Endothelial cell of umbilical vein (primary cell): ENCODE measurements around the gene CDK12. TPM values are rescaled to one million over a fixed set of nuclear protein-coding genes. Genes with fewer than 3 reads are reported as not detected.

Source experiments
- BruUV-seq: library from RNA; stranded (reverse); fragments of 400-500 nt; replicated peaks from 2 replicates; lab custom pipeline; 2021; lab: Mats Ljungman, UMichigan
- CTCF ChIA-PET: fragments of 300-600, 350-600 bp; sonication (Branson Sonifier 250); formaldehyde crosslinking; loops from one replicate; lab custom pipeline; 2021; ENCODE audit warnings: antibody characterized with exemption, inconsistent platforms; lab: Charles Lee
- POLR2A ChIA-PET: fragments of 300-600, 350-600 bp; sonication (Branson Sonifier 250); formaldehyde crosslinking; loops from one replicate; lab custom pipeline; 2021; ENCODE audit warnings: antibody characterized with exemption, inconsistent platforms; lab: Charles Lee
- DNase-seq: peaks from one replicate; pipeline ENCODE4 v3.0.0-alpha.2; 2011; ENCODE audit warnings: low read depth, low spot score
- FAIRE-seq: peaks from 2 replicates; lab custom pipeline; 2011; peaks lifted over from hg19 to GRCh38; lab: Jason Lieb, UNC
- H2AFZ ChIP-seq: 2 replicates; pipeline ENCODE4 v1.6.0; 2012; ENCODE audit warnings: low read depth, low read length, control low read depth, inconsistent platforms
- H3K27ac ChIP-seq: 2 replicates; pipeline ENCODE4 v1.5.1; 2011; ENCODE audit warnings: low read depth, mild to moderate bottlenecking, control low read depth, low read length, moderate library complexity; ENCODE audit not compliant: insufficient read depth
- H3K27me3 ChIP-seq, 2 experiments: 2 replicates each; pipeline versions ENCODE4 v1.6.0 to v1.6.1; 2011; ENCODE audit warnings: low read length in 2 of 2, mixed read lengths in 1 of 2; ENCODE audit not compliant: control insufficient read depth in 2 of 2, insufficient read depth in 2 of 2
- H3K36me3 ChIP-seq, 2 experiments: 2 replicates in 1 of 2; 3 replicates in 1 of 2; pipeline ENCODE4 v1.5.1; 2011; ENCODE audit warnings: low read length in 2 of 2, mild to moderate bottlenecking in 1 of 2, moderate library complexity in 1 of 2; ENCODE audit not compliant: control insufficient read depth in 2 of 2, insufficient read depth in 2 of 2; ENCODE audit errors: extremely low read depth in 1 of 2
- H3K4me1 ChIP-seq: 3 replicates; pipeline ENCODE4 v1.5.1; 2011; ENCODE audit warnings: mild to moderate bottlenecking, low read length; ENCODE audit not compliant: control insufficient read depth, insufficient read depth; ENCODE audit errors: extremely low read depth
- H3K4me2 ChIP-seq: 2 replicates; pipeline ENCODE4 v1.6.1; 2011; ENCODE audit warnings: low read length, control low read depth, mixed read lengths; ENCODE audit not compliant: insufficient read depth
- H3K4me3 ChIP-seq, 3 experiments: fragments of 200-600 bp in 1 of 3; sonication (generic), shearing (Covaris generic) in 1 of 3; replicated peaks in 1 of 3; 2 replicates each; pipeline ENCODE4 v1.5.1; 2011 to 2016; ENCODE audit warnings: control low read depth in 3 of 3, low read length in 3 of 3, mild to moderate bottlenecking in 2 of 3, inconsistent platforms in 1 of 3, low read depth in 1 of 3, moderate library complexity in 1 of 3; ENCODE audit not compliant: insufficient read depth in 1 of 3
- H3K79me2 ChIP-seq: 2 replicates; pipeline ENCODE4 v1.6.0; 2012; ENCODE audit warnings: low read length, inconsistent platforms; ENCODE audit not compliant: control insufficient read depth, insufficient read depth
- H3K9ac ChIP-seq: replicated peaks from 2 replicates; pipeline ENCODE3; 2011; ENCODE audit warnings: low read length, control low read depth; ENCODE audit not compliant: insufficient read depth; ENCODE audit errors: extremely low read depth
- H3K9me1 ChIP-seq: replicated peaks from 3 replicates; pipeline ENCODE4 v1.6.0; 2011; ENCODE audit warnings: mild to moderate bottlenecking, low read length; ENCODE audit not compliant: control insufficient read depth, insufficient read depth; ENCODE audit errors: extremely low read depth
- H3K9me3 ChIP-seq: replicated peaks from 2 replicates; pipeline ENCODE4 v1.5.1; 2012; ENCODE audit warnings: low read length, inconsistent platforms; ENCODE audit not compliant: control insufficient read depth, insufficient read depth
- H4K20me1 ChIP-seq: replicated peaks from 2 replicates; pipeline ENCODE3; 2011; ENCODE audit warnings: mild to moderate bottlenecking, low read length; ENCODE audit not compliant: control insufficient read depth, insufficient read depth; ENCODE audit errors: extremely low read depth
- CTCF ChIP-seq, 2 donors: IDR thresholded peaks; 1 replicate in 1 of 2; 2 replicates in 1 of 2; pipeline ENCODE4 v1.5.1; 2011; ENCODE audit warnings: low read length in 2 of 2, mild to moderate bottlenecking in 2 of 2, moderate library complexity in 2 of 2, control low read depth in 1 of 2, inconsistent platforms in 1 of 2, low read depth in 1 of 2; ENCODE audit not compliant: insufficient read depth in 1 of 2; ENCODE audit errors: extremely low read depth in 1 of 2
- EZH2 ChIP-seq: IDR thresholded peaks from 2 replicates; pipeline ENCODE4 v1.6.1; 2012; ENCODE audit warnings: borderline replicate concordance, low read depth, mild to moderate bottlenecking, moderate library complexity, low read length, inconsistent platforms; ENCODE audit not compliant: severe bottlenecking
- FOS ChIP-seq: IDR thresholded peaks from 2 replicates; pipeline ENCODE4 v1.6.1; 2011; ENCODE audit warnings: mild to moderate bottlenecking, low read length, moderate library complexity, borderline replicate concordance; ENCODE audit not compliant: insufficient read depth
- GATA2 ChIP-seq: IDR thresholded peaks from 2 replicates; pipeline ENCODE4 v1.7.0; 2011; ENCODE audit warnings: low read depth, mild to moderate bottlenecking, moderate library complexity, mixed read lengths, low read length; ENCODE audit not compliant: insufficient read length, insufficient read depth
- JUN ChIP-seq: IDR thresholded peaks from 2 replicates; pipeline ENCODE4 v1.6.1; 2011; ENCODE audit warnings: borderline replicate concordance, low read depth; ENCODE audit not compliant: insufficient read length, insufficient read depth
- MAX ChIP-seq: IDR thresholded peaks from 2 replicates; pipeline ENCODE4 v1.6.1; 2011; ENCODE audit not compliant: insufficient read depth, insufficient read length
- MYC ChIP-seq: IDR thresholded peaks from one replicate; pipeline ENCODE4 v1.6.1; 2011; ENCODE audit warnings: mild to moderate bottlenecking, low read depth, low read length
- POLR2A ChIP-seq: IDR thresholded peaks from 2 replicates; pipeline ENCODE4 v1.6.1; 2012; ENCODE audit warnings: low read depth, mild to moderate bottlenecking, control low read depth, low read length
- POLR2AphosphoS5 ChIP-seq: IDR thresholded peaks from 2 replicates; pipeline ENCODE4 v1.6.1; 2012; ENCODE audit warnings: low read depth, mild to moderate bottlenecking, control low read depth, low read length, moderate library complexity; ENCODE audit not compliant: insufficient read depth
- dilution Hi-C: fragments of 300-500 bp; cut with MboI; formaldehyde crosslinking; loops from one replicate; pipeline ENCODE4 v1.15.0; 2019; ENCODE audit warnings: low sequenced_read_pairs; ENCODE audit not compliant: extremely low pct_ligation_motif_present
- intact Hi-C: fragments of 100-400 bp; cut with micrococcal nuclease; formaldehyde crosslinking; loops from one replicate; pipeline ENCODE4 v1.10.0; 2022
- polyA plus RNA-seq, 4 experiments: library from polyadenylated mRNA; depleted of rRNA in 3 of 4; stranded (reverse) in 3 of 4; unstranded in 1 of 4; fragments of >200 nt; gene quantifications; 2 replicates each; pipeline versions ENCODE4 v1.2.1 to v1.2.3, GENCODE V29; 2011 to 2012; ENCODE audit warnings: missing spikeins in 1 of 4
- total RNA-seq: library from RNA; stranded (reverse); gene quantifications from 2 replicates; pipeline ENCODE4 v1.2.3, GENCODE V29; 2021

CDK12 gene
- total and polyA plus RNA-seq, 2 donors (not counting 3 experiments of a cell fraction or from before 2014, with no cell fraction given) = 14.2 to 55.4 TPM

GRCh38 chr17:39531252-39531651, 70.0 kb downstream of the CDK12 start:
- Histone ChIP-seq H3K9me1 (no peaks in the 10 kb centered on the region), H3K9ac (no peak overlapping the region), H3K27me3 (no peaks in the 10 kb centered on the region), H3K9me3 (no peaks in the 10 kb centered on the region), H3K79me2 (no peaks in the 10 kb centered on the region), H3K27ac (no peak overlapping the region), H3K36me3 (peaks cover 7 to 17% of the 10 kb centered on the region in 2 experiments), H4K20me1 (no peaks in the 10 kb centered on the region), H3K4me1 (peaks cover 13% of the 10 kb centered on the region), H2AFZ (no peak overlapping the region), H3K4me3 (no peak overlapping the region), H3K4me2 (no peak overlapping the region)
- no peak for DNase-seq
- no TSS peak for BruUV-seq
- CTCF ChIA-PET = interaction anchor here (0.7 to 2.4 kb wide), 2 partner anchors 17 to 92 kb away, joined by 3 to 11 read pairs; no protein-coding TSS in a partner anchor
- TF ChIP-seq EZH2 = no peak
- no peak for TF ChIP-seq FOS
- TF ChIP-seq POLR2A = no peak
- no peak for TF ChIP-seq MAX
- TF ChIP-seq JUN = no peak
- TF ChIP-seq GATA2 = no peak
- no peak for TF ChIP-seq MYC
- TF ChIP-seq CTCF (IDR thresholded peaks at IDR 0.05; ENCODE audit: extremely low read depth in 1 of 2, insufficient read depth in 1 of 2, low read depth in 1 of 2, low read length in 2 of 2) = no peak
- no peak for TF ChIP-seq POLR2AphosphoS5
- FAIRE-seq = no peak
- intact Hi-C loops = no loop called here
- POLR2A ChIA-PET = no interaction called here
- dilution Hi-C loops = no loop called here
